Prostate gland (tissue), 2 donors: ENCODE results near the gene SLC6A6. TPM values are rescaled to one million over a fixed set of nuclear protein-coding genes. Genes with fewer than 3 reads are reported as not detected.
A peak's percentile ranks its signal among the peaks of the same experiment; 100 is the strongest.

Source experiments
- DNase-seq: peaks from one replicate; pipeline ENCODE4 v3.0.0-alpha.2; 2019; ENCODE audit warnings: low spot score
- H3K27ac ChIP-seq, 2 donors: fragments of 200-600 bp; sonication (generic); 2 replicates each; pipeline ENCODE4 v1.5.1; 2017 to 2019
- H3K27me3 ChIP-seq: fragments of 200-600 bp; sonication (generic); replicated peaks from 2 replicates; pipeline ENCODE4 v1.5.1; 2019; ENCODE audit not compliant: insufficient read depth
- H3K36me3 ChIP-seq, 2 donors: fragments of 200-600 bp; sonication (generic); 1 replicate in 1 of 2; 2 replicates in 1 of 2; pipeline versions ENCODE4 v1.5.1 to v1.8.1; 2017 to 2019
- H3K4me1 ChIP-seq: fragments of 200-600 bp; sonication (generic); replicated peaks from 2 replicates; pipeline ENCODE4 v1.5.1; 2019
- H3K4me3 ChIP-seq, 2 donors: fragments of 200-600 bp; sonication (generic); 2 replicates each; pipeline ENCODE4 v1.5.1; 2017 to 2019
- H3K9me3 ChIP-seq: fragments of 200-600 bp; sonication (generic); 2 replicates; pipeline ENCODE4 v1.5.1; 2017
- POLR2A ChIP-seq: fragments of 450-650 bp; IDR thresholded peaks from one replicate; pipeline ENCODE4 v1.6.1; 2016; ENCODE audit warnings: antibody characterized with exemption, mild to moderate bottlenecking
- POLR2AphosphoS5 ChIP-seq: sonication (generic); formaldehyde crosslinking; IDR thresholded peaks from one replicate; pipeline ENCODE4 v1.6.1; 2017; ENCODE audit warnings: antibody characterized with exemption
- WGBS: methylation state at CpG from one replicate; pipeline ENCODE4 v1.1.5; 2018; 5-methylcytosine and 5-hydroxymethylcytosine counted together
- intact Hi-C: fragments of 100-400 bp; cut with DNase I; formaldehyde crosslinking; loops from one replicate; pipeline ENCODE4 v1.14.2; 2022
- total RNA-seq, 2 donors: library from RNA; depleted of rRNA; stranded (reverse); fragments of >200 nt; gene quantifications; one replicate each; pipeline ENCODE4 v1.1.0, GENCODE V29; 2016
- TF ChIP-seq, protein P1 (sequence below), 4 experiments: fragments of 200-600 bp in 2 of 4; fragments of 450-650 bp in 2 of 4; sonication (generic) in 2 of 4; IDR thresholded peaks; 1 replicate in 3 of 4; 2 replicates in 1 of 4; pipeline ENCODE4 v1.5.1; 2016 to 2019; ENCODE audit warnings: antibody characterized with exemption in 4 of 4, mild to moderate bottlenecking in 2 of 4, moderate library complexity in 2 of 4

Gene SLC6A6
- total RNA-seq, 2 donors from 2014 or later = 6.9 to 24.5 TPM

DNA sequence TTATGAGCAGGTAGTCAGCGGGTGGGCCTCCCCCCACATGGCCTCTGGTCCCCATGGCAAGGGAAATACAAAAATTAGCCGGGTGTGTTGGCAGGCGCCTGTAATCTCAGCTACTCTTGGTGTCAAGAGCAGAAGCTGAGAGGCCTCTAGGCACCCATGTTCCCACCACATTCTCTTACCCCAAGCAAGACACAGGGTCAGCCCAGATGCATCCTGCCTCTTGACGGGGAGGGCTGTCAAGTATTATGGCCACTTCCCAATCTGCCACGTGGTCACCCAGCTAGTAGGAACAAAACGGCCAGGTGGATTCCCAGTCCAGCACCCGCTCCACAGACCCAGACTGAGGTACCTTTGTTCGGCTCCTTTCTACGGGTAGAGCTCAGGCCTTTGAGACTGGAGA, 16.2 kb upstream of the SLC6A6 start:
- Histone ChIP-seq H3K4me3 (no peak overlapping the region), H3K36me3 (no peaks in the 10 kb centered on the region), H3K27ac (no peak overlapping the region), H3K4me1 (no peaks in the 10 kb centered on the region), H3K9me3 (no peaks in the 10 kb centered on the region), H3K27me3 (no peaks in the 10 kb centered on the region)
- TF ChIP-seq POLR2A (no peak), POLR2AphosphoS5 (no peak)
- TF ChIP-seq, protein P1, sequence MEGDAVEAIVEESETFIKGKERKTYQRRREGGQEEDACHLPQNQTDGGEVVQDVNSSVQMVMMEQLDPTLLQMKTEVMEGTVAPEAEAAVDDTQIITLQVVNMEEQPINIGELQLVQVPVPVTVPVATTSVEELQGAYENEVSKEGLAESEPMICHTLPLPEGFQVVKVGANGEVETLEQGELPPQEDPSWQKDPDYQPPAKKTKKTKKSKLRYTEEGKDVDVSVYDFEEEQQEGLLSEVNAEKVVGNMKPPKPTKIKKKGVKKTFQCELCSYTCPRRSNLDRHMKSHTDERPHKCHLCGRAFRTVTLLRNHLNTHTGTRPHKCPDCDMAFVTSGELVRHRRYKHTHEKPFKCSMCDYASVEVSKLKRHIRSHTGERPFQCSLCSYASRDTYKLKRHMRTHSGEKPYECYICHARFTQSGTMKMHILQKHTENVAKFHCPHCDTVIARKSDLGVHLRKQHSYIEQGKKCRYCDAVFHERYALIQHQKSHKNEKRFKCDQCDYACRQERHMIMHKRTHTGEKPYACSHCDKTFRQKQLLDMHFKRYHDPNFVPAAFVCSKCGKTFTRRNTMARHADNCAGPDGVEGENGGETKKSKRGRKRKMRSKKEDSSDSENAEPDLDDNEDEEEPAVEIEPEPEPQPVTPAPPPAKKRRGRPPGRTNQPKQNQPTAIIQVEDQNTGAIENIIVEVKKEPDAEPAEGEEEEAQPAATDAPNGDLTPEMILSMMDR (IDR thresholded peaks at IDR 0.05) = no peak
- DNase-seq = no peak
- 74% methylated on average over 9 of the region's 9 CpGs for WGBS
- intact Hi-C loops = loop anchor here (5.0 kb wide), 1 partner anchor 79 kb away; no protein-coding TSS in a partner anchor

DNA sequence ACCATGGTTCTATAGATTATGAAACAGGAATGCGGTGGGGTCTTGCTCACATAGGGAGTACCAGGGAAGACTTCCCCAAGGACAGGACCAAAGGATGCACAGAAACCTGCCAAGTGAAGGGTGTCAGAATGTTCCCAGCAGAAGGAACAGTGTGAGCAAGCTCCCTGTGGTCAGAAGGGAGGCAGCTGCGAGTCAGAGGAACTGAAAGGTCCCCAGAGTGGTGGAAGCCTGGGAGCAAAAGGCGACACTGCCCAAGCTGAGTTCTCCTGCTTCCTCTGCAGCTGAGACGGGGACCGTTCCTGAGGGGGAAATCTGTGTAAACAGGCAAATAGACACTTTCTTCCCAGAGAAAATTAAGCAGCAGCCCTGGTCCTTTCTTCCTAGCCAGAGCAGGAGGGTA, 14.2 kb upstream of the SLC6A6 start:
- no peak for TF ChIP-seq POLR2AphosphoS5
- no peak for TF ChIP-seq POLR2A
- TF ChIP-seq, protein P1 (IDR thresholded peaks at IDR 0.05) = no peak
- no peak for DNase-seq
- Histone ChIP-seq H3K36me3 (no peaks in the 10 kb centered on the region), H3K9me3 (no peaks in the 10 kb centered on the region), H3K4me3 (no peak overlapping the region), H3K27ac (no peak overlapping the region), H3K4me1 (no peaks in the 10 kb centered on the region), H3K27me3 (no peaks in the 10 kb centered on the region)
- intact Hi-C loops = loop anchor here (5.0 kb wide), 1 partner anchor 81 kb away; no protein-coding TSS in a partner anchor
- 68% methylated on average over 5 of the region's 5 CpGs for WGBS

DNA sequence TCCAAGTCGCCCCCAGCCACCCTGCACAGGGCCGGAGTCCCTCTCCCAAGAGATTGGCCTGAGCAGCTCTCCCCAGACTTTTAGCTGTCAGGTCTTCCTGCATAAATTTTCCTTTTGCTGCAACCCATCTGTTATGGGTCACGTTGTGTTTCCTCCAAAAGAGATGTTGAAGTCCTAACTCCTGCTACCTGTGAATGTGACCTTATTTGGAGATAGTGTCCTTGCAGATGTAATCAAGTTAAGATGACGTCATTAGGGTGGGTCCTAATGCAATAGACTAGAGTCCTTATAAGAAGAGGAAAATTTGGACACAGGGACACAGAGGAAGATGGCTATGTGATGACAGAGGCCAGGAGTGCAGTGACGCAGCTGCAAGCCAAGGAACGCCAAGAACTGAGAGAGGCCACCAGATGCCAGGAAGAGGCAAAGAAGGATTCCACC, 13.2 kb upstream of the SLC6A6 start:
- WGBS = 73% methylated on average over 6 of the region's 6 CpGs

DNA sequence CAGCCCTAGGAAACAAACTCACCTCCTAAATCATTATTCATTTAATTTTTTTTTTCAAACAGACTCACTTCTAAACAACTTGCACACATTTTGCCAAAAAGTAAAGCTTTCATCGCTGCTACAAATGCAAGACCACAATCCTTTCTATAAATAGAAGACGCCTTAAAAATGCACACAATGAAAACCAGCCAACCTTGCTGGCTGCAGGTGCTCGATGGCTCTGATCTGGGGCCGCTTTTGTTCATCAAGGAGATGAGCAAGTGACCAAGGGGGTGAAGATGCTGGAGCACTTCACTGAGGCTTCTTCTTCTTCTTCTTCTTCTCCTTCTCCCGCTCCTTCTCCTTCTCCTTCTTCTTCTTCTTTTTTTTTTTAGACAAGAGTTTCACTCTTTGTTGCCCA, 12.7 kb upstream of the SLC6A6 start:
- WGBS = 43% methylated on average over 5 of the region's 5 CpGs

More for the DNA sequence above, 13.2 kb upstream of the SLC6A6 start:
- no peaks in the 10 kb centered on the region for H3K4me1 ChIP-seq
- TF ChIP-seq POLR2AphosphoS5 (no peak), POLR2A (no peak)
- TF ChIP-seq, protein P1 (IDR thresholded peaks at IDR 0.05) = no peak
- no peaks in the 10 kb centered on the region for H3K9me3 ChIP-seq
- no peaks in the 10 kb centered on the region for H3K36me3 ChIP-seq
- no peak for DNase-seq
- no peaks in the 10 kb centered on the region for H3K27me3 ChIP-seq
- intact Hi-C loops = loop anchor here (5.0 kb wide), 1 partner anchor 82 kb away; no protein-coding TSS in a partner anchor
- H3K4me3 ChIP-seq = no peak overlapping the region
- no peak overlapping the region for H3K27ac ChIP-seq

DNA sequence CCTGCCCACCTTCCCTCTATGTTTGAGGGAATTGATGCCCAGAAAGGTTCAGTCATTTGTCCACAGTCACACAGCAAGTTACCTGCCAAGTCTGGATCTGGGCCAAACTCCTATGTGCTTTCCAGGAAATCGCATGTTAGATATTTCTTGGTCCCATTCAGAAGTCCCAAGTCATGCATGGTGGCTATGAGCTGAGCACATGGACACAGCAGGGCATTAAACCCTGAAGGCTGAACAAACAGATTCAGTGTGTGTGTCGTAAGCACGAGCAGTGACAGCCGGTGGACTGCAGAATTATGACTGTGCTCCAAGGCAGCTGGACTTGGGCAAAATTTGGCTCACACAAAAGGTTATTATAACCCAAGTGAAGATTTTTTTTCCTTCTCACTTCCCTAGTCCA, 11.4 kb upstream of the SLC6A6 start:
- peak; percentile 38 for TF ChIP-seq POLR2AphosphoS5
- TF ChIP-seq, protein P1 (IDR thresholded peaks at IDR 0.05) = no peak
- TF ChIP-seq POLR2A = no peak
- no peak overlapping the region for H3K27ac ChIP-seq
- H3K4me1 ChIP-seq = no peaks in the 10 kb centered on the region
- H3K36me3 ChIP-seq = no peaks in the 10 kb centered on the region
- intact Hi-C loops = loop anchor here (10.0 kb wide), 1 partner anchor 126 kb away; no protein-coding TSS in a partner anchor
- no peak overlapping the region for H3K4me3 ChIP-seq
- H3K9me3 ChIP-seq = no peaks in the 10 kb centered on the region
- H3K27me3 ChIP-seq = no peaks in the 10 kb centered on the region
- WGBS = 48% methylated on average over 4 of the region's 4 CpGs
- no peak for DNase-seq

More for the DNA sequence above, 12.7 kb upstream of the SLC6A6 start:
- no peaks in the 10 kb centered on the region for H3K9me3 ChIP-seq
- no peak for TF ChIP-seq POLR2A
- TF ChIP-seq, protein P1 (IDR thresholded peaks at IDR 0.05) = no peak
- TF ChIP-seq POLR2AphosphoS5 = no peak
- no peak overlapping the region for H3K27ac ChIP-seq
- no peak for DNase-seq
- intact Hi-C loops = loop anchor here (5.0 to 10.0 kb wide), 2 partner anchors 82 to 125 kb away; no protein-coding TSS in a partner anchor
- no peaks in the 10 kb centered on the region for H3K27me3 ChIP-seq
- no peak overlapping the region for H3K4me3 ChIP-seq
- no peaks in the 10 kb centered on the region for H3K36me3 ChIP-seq
- no peaks in the 10 kb centered on the region for H3K4me1 ChIP-seq
